Activated naive CD8-positive, alpha-beta T cell treated with anti-CD3 and anti-CD28 coated beads, Interleukin-2, amount 10 ng/mL, durations not matched to agents 7 days and 5 days (primary cell): ENCODE measurements around the gene MARCHF9. TPM values are rescaled to one million over a fixed set of nuclear protein-coding genes. Genes with fewer than 3 reads are reported as not detected.

ENCODE experiments used
- ATAC-seq: fragments of 150-1000 bp; cut with Tn5 transposase; one replicate; pipeline ENCODE4 v1.10.0; 2021; ENCODE audit warnings: low read depth, moderate library complexity
- POLR2A ChIA-PET: fragments of 350-600 bp; sonication (Branson Sonifier 250); formaldehyde crosslinking; loops from one replicate; lab custom pipeline; 2021; ENCODE audit warnings: antibody characterized with exemption; lab: Charles Lee
- DNase-seq: peaks from one replicate; pipeline ENCODE4 v3.0.0; 2021
- H3K27ac Mint-ChIP-seq: one replicate; pipeline ENCODE4 v1.8.0; 2022; ENCODE audit warnings: mild to moderate bottlenecking, mixed read lengths
- H3K27me3 Mint-ChIP-seq: one replicate; pipeline ENCODE4 v1.8.0; 2022; ENCODE audit warnings: mild to moderate bottlenecking, moderate library complexity, mixed read lengths
- H3K36me3 Mint-ChIP-seq: one replicate; pipeline ENCODE4 v1.8.0; 2021; ENCODE audit warnings: mild to moderate bottlenecking, mixed read lengths
- H3K4me1 Mint-ChIP-seq: one replicate; pipeline ENCODE4 v1.8.0; 2021; ENCODE audit warnings: mixed read lengths
- H3K4me3 Mint-ChIP-seq: one replicate; pipeline ENCODE4 v1.8.0; 2022; ENCODE audit warnings: mild to moderate bottlenecking, moderate library complexity, mixed read lengths
- H3K9me3 Mint-ChIP-seq: one replicate; pipeline ENCODE4 v1.8.0; 2021; ENCODE audit warnings: mixed read lengths
- total RNA-seq, 2 experiments: library from RNA; stranded (reverse); gene quantifications; one replicate each; pipeline ENCODE4 v1.2.3, GENCODE V29; 2021

The MARCHF9 gene
- total RNA-seq, 2 experiments from 2014 or later = 37.1 to 38.3 TPM

DNA sequence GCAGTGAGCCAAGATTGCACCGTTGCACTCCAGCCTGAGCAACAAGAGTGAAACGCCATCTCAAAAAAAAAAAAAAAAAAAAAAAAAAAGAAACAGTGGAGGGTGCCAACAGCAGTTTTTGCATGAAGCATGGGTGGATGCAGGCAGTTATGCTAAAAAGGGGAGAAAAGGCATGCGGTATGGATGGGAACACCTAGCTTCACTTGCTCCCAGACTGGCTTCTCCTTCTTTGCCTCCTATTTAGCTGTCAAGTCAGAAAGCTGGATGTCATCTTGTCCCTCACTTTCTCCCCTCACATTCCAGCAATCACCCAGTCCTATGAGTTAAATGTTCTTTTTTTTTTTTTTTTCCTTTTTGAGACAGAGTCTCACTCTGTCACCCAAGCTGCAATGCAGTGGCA is 20.1 kb downstream of the MARCHF9 start:
- Mint-ChIP-seq H3K9me3 (no peaks in the 10 kb centered on the region), H3K4me3 (no peak overlapping the region), H3K4me1 (peaks cover 20% of the 10 kb centered on the region), H3K27me3 (no peaks in the 10 kb centered on the region), H3K36me3 (peaks cover 8% of the 10 kb centered on the region), H3K27ac (no peak overlapping the region)
- DNase-seq = no peak
- ATAC-seq = no peak
- POLR2A ChIA-PET = interaction anchor here (0.7 to 1.1 kb wide), 3 partner anchors 8 to 64 kb away, joined by 3 to 6 read pairs (median 3); partner anchors contain the start of gene TSFM

DNA sequence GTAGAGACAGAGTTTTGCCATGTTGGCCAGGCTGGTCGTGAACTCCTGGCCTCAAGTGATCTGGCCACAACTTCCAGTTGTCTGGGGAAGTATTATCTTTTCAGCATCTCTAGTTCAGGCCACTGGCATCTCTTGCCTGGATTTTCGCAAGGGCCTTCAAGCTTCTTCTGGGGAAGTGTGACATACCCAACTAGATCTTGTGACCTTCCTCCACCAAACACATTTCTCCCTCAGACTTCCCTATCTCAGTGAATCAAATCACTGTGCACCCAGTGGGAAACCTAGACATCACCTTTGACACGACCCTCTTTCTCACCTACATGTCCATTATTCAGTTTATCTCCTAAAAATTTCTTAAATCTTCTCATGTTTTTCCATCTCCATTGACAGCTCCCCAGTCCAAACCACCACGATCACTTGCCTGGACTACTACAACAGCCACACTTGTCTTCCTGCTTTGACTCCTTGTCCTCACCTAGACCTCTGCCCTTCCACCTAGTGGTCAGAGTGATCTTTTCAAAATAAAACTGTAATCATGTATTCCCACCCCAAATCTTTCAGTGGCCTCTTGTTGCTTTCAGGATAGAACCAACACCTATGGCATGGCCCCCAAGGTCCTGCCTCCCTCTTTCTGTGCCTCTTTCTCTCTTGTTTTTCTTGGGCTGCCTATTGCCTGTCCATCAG is 20.8 kb downstream of the MARCHF9 start:
- no peak overlapping the region for H3K27ac Mint-ChIP-seq
- no peaks in the 10 kb centered on the region for H3K27me3 Mint-ChIP-seq
- no peak for DNase-seq
- H3K4me1 Mint-ChIP-seq = peaks cover 24% of the 10 kb centered on the region
- no peaks in the 10 kb centered on the region for H3K9me3 Mint-ChIP-seq
- POLR2A ChIA-PET = interaction anchor here (0.7 to 1.1 kb wide), 2 partner anchors 7 to 26 kb away, joined by 3 read pairs; partner anchors contain the start of gene TSFM
- peaks cover 8% of the 10 kb centered on the region for H3K36me3 Mint-ChIP-seq
- no peak overlapping the region for H3K4me3 Mint-ChIP-seq
- no peak for ATAC-seq

DNA sequence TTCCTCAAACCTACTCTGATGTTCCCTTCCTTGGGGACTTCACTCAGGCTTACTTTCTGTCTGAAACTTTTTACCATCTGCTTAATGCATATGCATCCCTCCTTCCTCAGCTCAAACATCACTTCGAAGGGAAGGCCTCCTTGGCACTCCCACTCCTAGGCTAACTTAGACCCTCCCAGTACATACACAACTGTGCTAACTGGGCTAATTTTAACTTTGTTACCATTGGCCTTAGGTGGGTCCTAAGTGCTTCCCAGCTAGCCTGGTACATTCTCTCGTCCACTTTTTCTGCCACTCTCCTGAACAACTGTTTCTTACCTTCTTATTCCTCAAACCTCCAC is 21.3 kb downstream of the MARCHF9 start:
- Mint-ChIP-seq H3K27ac (no peak overlapping the region), H3K9me3 (no peaks in the 10 kb centered on the region), H3K36me3 (peaks cover 8% of the 10 kb centered on the region), H3K4me1 (peaks cover 25% of the 10 kb centered on the region), H3K27me3 (no peaks in the 10 kb centered on the region), H3K4me3 (no peak overlapping the region)
- ATAC-seq (no peak), DNase-seq (no peak)
- POLR2A ChIA-PET = no interaction called here

- POLR2A ChIA-PET = no interaction called here
- peaks cover 27% of the 10 kb centered on the region for H3K4me1 Mint-ChIP-seq
- H3K36me3 Mint-ChIP-seq = peaks cover 8% of the 10 kb centered on the region
- no peak for DNase-seq
- no peaks in the 10 kb centered on the region for H3K9me3 Mint-ChIP-seq
- ATAC-seq = no peak
- H3K27me3 Mint-ChIP-seq = no peaks in the 10 kb centered on the region
- no peak overlapping the region for H3K4me3 Mint-ChIP-seq
- no peak overlapping the region for H3K27ac Mint-ChIP-seq
Measured at GRCh38 chr12:57777367-57777766, 22.5 kb downstream of the MARCHF9 start.

- Mint-ChIP-seq H3K4me1 (peaks cover 29% of the 10 kb centered on the region), H3K27me3 (no peaks in the 10 kb centered on the region), H3K9me3 (no peaks in the 10 kb centered on the region), H3K27ac (no peak overlapping the region), H3K4me3 (no peak overlapping the region), H3K36me3 (peaks cover 7% of the 10 kb centered on the region)
- POLR2A ChIA-PET = no interaction called here
- DNase-seq = no peak
- ATAC-seq = no peak
Measured at GRCh38 chr12:57777911-57778310, 23.0 kb downstream of the MARCHF9 start.

- Mint-ChIP-seq H3K4me3 (no peak overlapping the region), H3K27ac (peak overlapping the region; percentile 47)
Measured at GRCh38 chr12:57779736-57780135, 24.8 kb downstream of the MARCHF9 start.

DNA sequence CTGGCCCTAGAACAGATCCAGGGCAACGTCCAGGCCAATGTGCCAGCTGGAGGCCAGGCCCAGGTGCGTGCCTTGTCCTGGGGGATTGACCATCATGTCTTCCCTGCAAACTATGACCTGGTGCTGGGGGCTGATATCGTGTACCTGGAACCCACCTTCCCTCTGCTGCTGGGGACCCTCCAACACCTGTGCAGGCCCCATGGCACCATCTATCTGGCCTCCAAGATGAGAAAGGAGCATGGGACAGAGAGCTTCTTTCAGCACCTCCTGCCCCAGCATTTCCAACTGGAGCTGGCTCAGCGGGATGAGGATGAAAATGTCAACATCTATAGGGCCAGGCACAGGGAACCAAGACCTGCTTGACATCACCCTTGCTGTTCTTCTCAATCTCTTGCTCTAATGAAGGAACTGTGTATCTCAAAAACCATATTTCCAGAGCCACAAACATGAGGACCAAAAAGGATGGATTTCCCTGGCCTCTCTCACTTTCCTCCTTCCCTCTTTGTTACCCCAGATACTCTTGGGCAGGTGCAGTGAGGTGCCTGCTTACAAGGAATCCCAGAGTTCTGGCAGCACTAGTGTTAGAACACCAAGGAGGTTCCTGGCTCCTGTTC is 25.5 kb downstream of the MARCHF9 start:
- Mint-ChIP-seq H3K27me3 (no peaks in the 10 kb centered on the region), H3K27ac (peak overlapping the region; percentile 93), H3K4me3 (peak overlapping the region; percentile 32), H3K9me3 (no peaks in the 10 kb centered on the region), H3K36me3 (peaks cover 6% of the 10 kb centered on the region), H3K4me1 (peaks cover 33% of the 10 kb centered on the region)
- DNase-seq (no peak), ATAC-seq (no peak)
- POLR2A ChIA-PET = interaction anchor here (3.0 kb wide), 1 partner anchor 8 kb away, joined by 29 read pairs; the partner anchor contains the start of genes EEF1AKMT3 and METTL1

More at GRCh38 chr12:57779736-57780135, 24.8 kb downstream of the MARCHF9 start:
- POLR2A ChIA-PET = no interaction called here
- Mint-ChIP-seq H3K4me1 (peaks cover 33% of the 10 kb centered on the region), H3K9me3 (no peaks in the 10 kb centered on the region), H3K36me3 (peaks cover 6% of the 10 kb centered on the region), H3K27me3 (no peaks in the 10 kb centered on the region)
- DNase-seq (no peak), ATAC-seq (no peak)

DNA sequence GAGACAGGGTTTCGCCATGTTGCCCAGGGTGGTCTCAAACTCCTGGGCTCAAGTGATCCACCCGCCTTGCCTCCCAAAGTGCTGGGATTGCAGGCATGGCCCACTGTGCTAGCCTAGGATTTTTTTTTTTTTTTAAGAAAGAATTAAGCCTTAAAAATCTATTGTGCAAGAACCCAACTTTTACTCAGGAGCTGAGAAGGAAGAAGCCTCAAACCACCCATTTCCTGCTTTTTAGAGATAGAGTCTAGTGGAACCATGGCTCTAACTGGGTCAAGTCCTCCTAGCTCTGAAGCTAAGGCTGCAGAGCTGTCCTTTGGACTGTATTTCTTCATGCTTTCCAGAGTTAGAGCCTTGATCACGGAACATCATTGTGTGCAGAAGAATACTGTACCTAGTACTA is 26.3 kb downstream of the MARCHF9 start:
- peak overlapping the region; percentile 13 for H3K4me3 Mint-ChIP-seq
- no peaks in the 10 kb centered on the region for H3K9me3 Mint-ChIP-seq
- ATAC-seq (no peak), DNase-seq (no peak)
- peaks cover 3% of the 10 kb centered on the region for H3K36me3 Mint-ChIP-seq
- H3K4me1 Mint-ChIP-seq = peaks cover 30% of the 10 kb centered on the region
- no peaks in the 10 kb centered on the region for H3K27me3 Mint-ChIP-seq
- H3K27ac Mint-ChIP-seq = peak overlapping the region; percentile 93
- POLR2A ChIA-PET = interaction anchor here (0.7 to 3.0 kb wide), 5 partner anchors 9 to 39 kb away, joined by 4 to 29 read pairs (median 5); partner anchors contain the start of genes CYP27B1, EEF1AKMT3, MARCHF9 and METTL1

GRCh38 chr12:57781801-57782200 is 26.9 kb downstream of the MARCHF9 start:
- peaks cover 3% of the 10 kb centered on the region for H3K36me3 Mint-ChIP-seq
- POLR2A ChIA-PET = interaction anchor here (0.7 to 3.0 kb wide), 5 partner anchors 9 to 40 kb away, joined by 4 to 29 read pairs (median 5); partner anchors contain the start of genes CYP27B1, EEF1AKMT3, MARCHF9 and METTL1
- H3K4me3 Mint-ChIP-seq = peak overlapping the region; percentile 13
- ATAC-seq (no peak), DNase-seq (no peak)
- H3K27ac Mint-ChIP-seq = peak overlapping the region; percentile 93
- H3K4me1 Mint-ChIP-seq = peaks cover 33% of the 10 kb centered on the region
- no peaks in the 10 kb centered on the region for H3K9me3 Mint-ChIP-seq
- no peaks in the 10 kb centered on the region for H3K27me3 Mint-ChIP-seq

DNA sequence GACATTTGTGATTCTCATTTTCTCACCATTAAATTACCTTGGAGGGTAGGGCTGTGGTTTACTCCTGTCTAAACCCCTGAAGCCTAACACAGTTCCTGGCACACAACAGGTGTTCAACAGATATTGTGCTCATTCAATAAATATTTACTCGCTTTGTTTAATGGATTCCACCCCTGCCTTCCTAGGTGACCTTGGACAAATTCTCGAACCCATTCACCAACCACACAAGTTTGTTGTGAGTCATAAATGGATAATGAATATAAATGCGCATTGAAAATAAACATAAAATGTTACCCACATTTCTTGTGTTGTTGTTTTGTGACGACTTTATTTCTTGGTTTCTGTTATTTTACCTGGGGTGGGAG is 27.3 kb downstream of the MARCHF9 start:
- Mint-ChIP-seq H3K27ac (peak overlapping the region; percentile 93), H3K4me3 (peak overlapping the region; percentile 96), H3K4me1 (peaks cover 33% of the 10 kb centered on the region), H3K9me3 (no peaks in the 10 kb centered on the region), H3K27me3 (no peaks in the 10 kb centered on the region), H3K36me3 (peaks cover 3% of the 10 kb centered on the region)
- DNase-seq (no peak), ATAC-seq (no peak)
- POLR2A ChIA-PET = interaction anchor here (1.0 to 3.0 kb wide), 2 partner anchors 10 to 23 kb away, joined by 3 to 29 read pairs; partner anchors contain the start of genes EEF1AKMT3 and METTL1

GRCh38 chr12:57782608-57783465 is 27.9 kb downstream of the MARCHF9 start, which contains the start of gene TSFM:
Gene TSFM (plus strand): TSS chr12:57782787. CDS start chr12:57782802, 15 bp downstream.
- DNase-seq (peak; percentile 98), ATAC-seq (peak; percentile 88)
- peak within 1 kb of the TSS; percentile 93 for H3K27ac Mint-ChIP-seq
- H3K9me3 Mint-ChIP-seq = no peaks in the 10 kb centered on the region
- H3K4me3 Mint-ChIP-seq = peak within 1 kb of the TSS; percentile 96
- peaks cover 33% of the 10 kb centered on the region for H3K4me1 Mint-ChIP-seq
- no peaks in the 10 kb centered on the region for H3K27me3 Mint-ChIP-seq
- H3K36me3 Mint-ChIP-seq = peaks cover 3% of the 10 kb centered on the region
- POLR2A ChIA-PET = interaction anchor here (0.7 to 3.0 kb wide), 12 partner anchors 8 to 159 kb away, joined by 3 to 29 read pairs (median 3); partner anchors contain the start of genes ATP23, EEF1AKMT3 and METTL1

DNA sequence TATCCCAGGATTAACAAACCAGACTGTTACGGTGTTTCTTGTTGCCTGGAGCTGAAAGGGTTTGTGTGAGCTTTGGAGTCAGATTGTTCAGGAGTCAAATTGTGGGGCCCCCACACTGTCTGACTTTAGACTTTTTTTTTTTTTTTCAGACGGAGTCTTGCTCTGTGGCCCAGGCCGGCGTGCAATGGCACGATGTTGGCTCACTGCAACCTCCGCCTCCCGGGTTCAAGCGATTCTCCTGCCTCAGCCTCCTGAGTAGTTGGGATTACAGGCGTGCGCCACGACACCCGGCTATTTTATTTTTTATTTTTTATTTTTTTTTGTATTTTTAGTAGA is 28.5 kb downstream of the MARCHF9 start:
- no peak for ATAC-seq
- no peak for DNase-seq
- peak overlapping the region; percentile 96 for H3K4me3 Mint-ChIP-seq
- H3K9me3 Mint-ChIP-seq = no peaks in the 10 kb centered on the region
- H3K36me3 Mint-ChIP-seq = peaks cover 3% of the 10 kb centered on the region
- peaks cover 33% of the 10 kb centered on the region for H3K4me1 Mint-ChIP-seq
- POLR2A ChIA-PET = interaction anchor here (0.7 to 3.0 kb wide), 10 partner anchors 9 to 158 kb away, joined by 3 to 29 read pairs (median 3); partner anchors contain the start of genes ATP23, EEF1AKMT3 and METTL1
- peak overlapping the region; percentile 93 for H3K27ac Mint-ChIP-seq
- no peaks in the 10 kb centered on the region for H3K27me3 Mint-ChIP-seq

GRCh38 chr12:57783861-57784260 is 29.0 kb downstream of the MARCHF9 start:
- no peak for DNase-seq
- Mint-ChIP-seq H3K4me3 (peak overlapping the region; percentile 67), H3K27me3 (no peaks in the 10 kb centered on the region), H3K36me3 (peaks cover 3% of the 10 kb centered on the region), H3K4me1 (peaks cover 33% of the 10 kb centered on the region), H3K27ac (peak overlapping the region; percentile 55), H3K9me3 (no peaks in the 10 kb centered on the region)
- ATAC-seq = no peak
- POLR2A ChIA-PET = interaction anchor here (1.2 kb wide), 1 partner anchor 100 kb away, joined by 4 read pairs; no protein-coding TSS in a partner anchor
